IMR-90 (cell line): Measurements from ENCODE around the gene TTC39C. TPM values are rescaled to one million over a fixed set of nuclear protein-coding genes. Genes with fewer than 3 reads are reported as not detected.

Experiments
- ATAC-seq: fragments of 200-7000 bp; cut with Tn5 transposase; 2 replicates; pipeline ENCODE4 v1.9.1; 2020; ENCODE audit warnings: low read depth, mild to moderate bottlenecking, moderate library complexity
- BruUV-seq: library from RNA; stranded (reverse); fragments of 400-500 nt; replicated peaks from 2 replicates; lab custom pipeline; 2021; lab: Mats Ljungman, UMichigan
- CTCF ChIA-PET: fragments of 300-600 bp; formaldehyde crosslinking; extraction: SDS; loops from one replicate; lab custom pipeline; 2021; ENCODE audit warnings: antibody characterized with exemption; lab: Yijun Ruan, JAX
- POLR2A ChIA-PET: fragments of 300-600 bp; sonication (Branson Sonifier 250); formaldehyde crosslinking; loops from one replicate; lab custom pipeline; 2022; ENCODE audit warnings: antibody characterized with exemption; ENCODE audit not compliant: unreplicated experiment; lab: Charles Lee
- DNase-seq: peaks from one replicate; pipeline ENCODE4 v3.0.0; 2013
- H2AFZ ChIP-seq: replicated peaks from 2 replicates; pipeline ENCODE3; 2013; ENCODE audit warnings: low read length, mild to moderate bottlenecking; ENCODE audit not compliant: poor library complexity
- H2AK5ac ChIP-seq: 2 replicates; pipeline ENCODE4 v1.6.1; 2013; ENCODE audit warnings: low read depth, low read length, inconsistent platforms
- H2AK9ac ChIP-seq: replicated peaks from 2 replicates; pipeline ENCODE3; 2013; ENCODE audit warnings: mild to moderate bottlenecking, low read depth, low read length, moderate library complexity; ENCODE audit not compliant: poor library complexity
- H2BK120ac ChIP-seq: 2 replicates; pipeline ENCODE4 v1.6.1; 2013; ENCODE audit warnings: low read depth, low read length, inconsistent platforms
- H2BK15ac ChIP-seq: 3 replicates; pipeline ENCODE4 v1.6.1; 2013; ENCODE audit warnings: low read depth, low read length, inconsistent platforms
- H2BK20ac ChIP-seq: 2 replicates; pipeline ENCODE4 v1.6.1; 2013; ENCODE audit warnings: low read depth, mild to moderate bottlenecking, inconsistent platforms, low read length, moderate library complexity
- H2BK5ac ChIP-seq: 2 replicates; pipeline ENCODE4 v1.6.1; 2013; ENCODE audit warnings: mild to moderate bottlenecking, low read depth, low read length, inconsistent platforms; ENCODE audit not compliant: poor library complexity, severe bottlenecking
- H3K14ac ChIP-seq: replicated peaks from 2 replicates; pipeline ENCODE4 v1.6.1; 2013; ENCODE audit warnings: low read depth, low read length, inconsistent platforms
- H3K18ac ChIP-seq: 2 replicates; pipeline ENCODE4 v1.6.1; 2013; ENCODE audit warnings: low read depth, low read length, control low read depth
- H3K23ac ChIP-seq: 2 replicates; pipeline ENCODE4 v1.6.1; 2013; ENCODE audit warnings: low read depth, low read length, inconsistent platforms
- H3K27ac ChIP-seq: 2 replicates; pipeline ENCODE4 v1.5.1; 2013; ENCODE audit warnings: mild to moderate bottlenecking, control low read depth, low read length; ENCODE audit not compliant: insufficient read depth
- H3K27me3 ChIP-seq: 2 replicates; pipeline ENCODE4 v1.6.1; 2013; ENCODE audit warnings: low read length; ENCODE audit not compliant: control insufficient read depth, insufficient read depth
- H3K36me3 ChIP-seq: 2 replicates; pipeline ENCODE4 v1.6.1; 2013; ENCODE audit warnings: low read length, mixed read lengths; ENCODE audit not compliant: control insufficient read depth, insufficient read depth
- H3K4ac ChIP-seq: 2 replicates; pipeline ENCODE4 v1.6.1; 2013; ENCODE audit warnings: low read depth, low read length, inconsistent platforms
- H3K4me1 ChIP-seq: 2 replicates; pipeline ENCODE4 v1.6.1; 2013; ENCODE audit warnings: low read length, mixed read lengths; ENCODE audit not compliant: control insufficient read depth, insufficient read depth
- H3K4me2 ChIP-seq: 2 replicates; pipeline ENCODE4 v1.6.1; 2013; ENCODE audit warnings: low read depth, mild to moderate bottlenecking, control low read depth, low read length, moderate library complexity
- H3K4me3 ChIP-seq: 2 replicates; pipeline ENCODE4 v1.5.1; 2013; ENCODE audit warnings: low read depth, mild to moderate bottlenecking, control low read depth, low read length, moderate library complexity; ENCODE audit not compliant: insufficient read depth
- H3K56ac ChIP-seq: 2 replicates; pipeline ENCODE4 v1.6.1; 2013; ENCODE audit warnings: low read length, inconsistent platforms; ENCODE audit not compliant: insufficient read depth; ENCODE audit errors: extremely low read depth
- H3K79me1 ChIP-seq, 2 experiments: 2 replicates each; pipeline ENCODE4 v1.6.1; 2013; ENCODE audit warnings: low read length in 2 of 2, inconsistent platforms in 1 of 2, low read depth in 1 of 2
- H3K9ac ChIP-seq: 2 replicates; pipeline ENCODE4 v1.6.1; 2013; ENCODE audit warnings: low read depth, low read length, control low read depth
- H3K9me1 ChIP-seq: 2 replicates; pipeline ENCODE4 v1.6.1; 2013; ENCODE audit warnings: low read length, inconsistent platforms; ENCODE audit not compliant: insufficient read depth
- H3K9me3 ChIP-seq: 2 replicates; pipeline ENCODE4 v1.6.1; 2013; ENCODE audit warnings: low read length; ENCODE audit not compliant: control insufficient read depth, insufficient read depth
- H4K20me1 ChIP-seq: 2 replicates; pipeline ENCODE4 v1.6.1; 2013; ENCODE audit warnings: low read length, inconsistent platforms; ENCODE audit not compliant: insufficient read depth
- H4K5ac ChIP-seq: 2 replicates; pipeline ENCODE4 v1.6.1; 2013; ENCODE audit warnings: mild to moderate bottlenecking, low read depth, low read length, control low read depth
- H4K8ac ChIP-seq, 2 experiments: 2 replicates each; pipeline ENCODE4 v1.6.1; 2013; ENCODE audit warnings: low read depth in 2 of 2, low read length in 2 of 2, control low read depth in 1 of 2, inconsistent platforms in 1 of 2
- H4K91ac ChIP-seq: 2 replicates; pipeline ENCODE4 v1.6.1; 2013; ENCODE audit warnings: low read depth, low read length, inconsistent platforms; ENCODE audit not compliant: insufficient read depth
- BHLHE40 ChIP-seq: fragments of 150-350 bp; IDR thresholded peaks from 2 replicates; pipeline ENCODE4 v1.6.1; 2016; ENCODE audit warnings: mild to moderate bottlenecking, low read depth, low read length
- CEBPB ChIP-seq: IDR thresholded peaks from 2 replicates; pipeline ENCODE4 v1.6.1; 2012; ENCODE audit warnings: low read depth, low read length, improper control_type of control experiment
- CHD1 ChIP-seq: IDR thresholded peaks from 2 replicates; pipeline ENCODE4 v1.6.1; 2012; ENCODE audit warnings: low read depth, low read length, improper control_type of control experiment
- FOS ChIP-seq: fragments of 150-350 bp; IDR thresholded peaks from 2 replicates; pipeline ENCODE4 v1.6.1; 2016; ENCODE audit warnings: low read depth, low read length
- MAFK ChIP-seq: IDR thresholded peaks from 2 replicates; pipeline ENCODE4 v1.6.1; 2012; ENCODE audit warnings: low read depth, low read length, improper control_type of control experiment
- MAZ ChIP-seq: IDR thresholded peaks from 2 replicates; pipeline ENCODE4 v1.6.1; 2012; ENCODE audit warnings: low read depth, mild to moderate bottlenecking, low read length, improper control_type of control experiment, moderate library complexity, borderline replicate concordance
- MXI1 ChIP-seq: IDR thresholded peaks from 2 replicates; pipeline ENCODE4 v1.6.1; 2012; ENCODE audit warnings: low read depth, mild to moderate bottlenecking, low read length, moderate library complexity, borderline replicate concordance
- NFE2L2 ChIP-seq: fragments of 150-350 bp; IDR thresholded peaks from 2 replicates; pipeline ENCODE4 v1.6.1; 2016; ENCODE audit warnings: low read depth, mild to moderate bottlenecking, low read length
- POLR2A ChIP-seq: IDR thresholded peaks from 2 replicates; pipeline ENCODE4 v1.6.1; 2012; ENCODE audit warnings: mild to moderate bottlenecking, low read depth, low read length
- RAD21 ChIP-seq: IDR thresholded peaks from 2 replicates; pipeline ENCODE4 v1.6.1; 2012; ENCODE audit warnings: low read length, improper control_type of control experiment
- RCOR1 ChIP-seq: IDR thresholded peaks from 2 replicates; pipeline ENCODE4 v1.6.1; 2012; ENCODE audit warnings: mild to moderate bottlenecking, low read length, improper control_type of control experiment; ENCODE audit not compliant: insufficient replicate concordance
- RFX5 ChIP-seq: IDR thresholded peaks from 2 replicates; pipeline ENCODE4 v1.8.0; 2012; ENCODE audit warnings: low read depth, mild to moderate bottlenecking, low read length, moderate library complexity
- SMC3 ChIP-seq: fragments of 150-350 bp; IDR thresholded peaks from 2 replicates; pipeline ENCODE4 v1.6.1; 2016; ENCODE audit warnings: low read depth, mild to moderate bottlenecking, antibody characterized with exemption, low read length, moderate library complexity
- WGBS, 2 experiments: methylation state at CpG; one replicate each; pipeline versions ENCODE4 v1.1.5 to v1.1.7; 2013; ENCODE audit warnings: missing lambda C conversion rate in 2 of 2; ENCODE audit not compliant: insufficient read length in 1 of 2; ENCODE audit errors: extremely low coverage in 2 of 2; 5-methylcytosine and 5-hydroxymethylcytosine counted together
- dilution Hi-C: fragments of 300-500 bp; cut with HindIII; formaldehyde crosslinking; loops from one replicate; pipeline ENCODE4 v1.14.3; 2018; ENCODE audit warnings: low sequenced_read_pairs; ENCODE audit not compliant: unreplicated experiment
- in situ Hi-C: fragments of 300-500 bp; cut with MboI; formaldehyde crosslinking; loops from 3 replicates; pipeline ENCODE4 v1.14.3; 2019; ENCODE audit warnings: low sequenced_read_pairs, inconsistent platforms, mixed read lengths
- intact Hi-C: fragments of 100-400 bp; cut with micrococcal nuclease; formaldehyde crosslinking; loops from 2 replicates; pipeline ENCODE4 v1.10.0; 2022
- polyA plus RNA-seq, 3 experiments: library from polyadenylated mRNA; depleted of rRNA; stranded (reverse); fragments of >200 nt; gene quantifications; 2 replicates each; pipeline ENCODE4 v1.2.3, GENCODE V29; 2012; ENCODE audit warnings: low replicate concordance in 1 of 3
- total RNA-seq: library from RNA; depleted of rRNA; stranded (reverse); fragments of >200 nt; gene quantifications from 2 replicates; pipeline ENCODE4 v1.2.3, GENCODE V29; 2012
- TF ChIP-seq, protein P1 (sequence below): fragments of 150-350 bp; IDR thresholded peaks from 2 replicates; pipeline ENCODE4 v1.6.1; 2016; ENCODE audit warnings: low read depth, mild to moderate bottlenecking, low read length, moderate library complexity, borderline replicate concordance
- TF ChIP-seq, protein P2 (sequence below): conservative IDR thresholded peaks from 2 replicates; pipeline ENCODE4 v1.5.1; 2012; ENCODE audit warnings: mild to moderate bottlenecking, low read depth, low read length, improper control_type of control experiment
- TF ChIP-seq, protein P3 (sequence below): fragments of 150-350 bp; IDR thresholded peaks from 2 replicates; pipeline ENCODE4 v1.6.1; 2017; ENCODE audit warnings: mild to moderate bottlenecking, antibody characterized with exemption, low read length, low read depth

The TTC39C gene
- total and polyA plus RNA-seq, 2 of the 4 experiments (the other 2 are of a cell fraction), result 8.0 to 20.8 TPM

DNA sequence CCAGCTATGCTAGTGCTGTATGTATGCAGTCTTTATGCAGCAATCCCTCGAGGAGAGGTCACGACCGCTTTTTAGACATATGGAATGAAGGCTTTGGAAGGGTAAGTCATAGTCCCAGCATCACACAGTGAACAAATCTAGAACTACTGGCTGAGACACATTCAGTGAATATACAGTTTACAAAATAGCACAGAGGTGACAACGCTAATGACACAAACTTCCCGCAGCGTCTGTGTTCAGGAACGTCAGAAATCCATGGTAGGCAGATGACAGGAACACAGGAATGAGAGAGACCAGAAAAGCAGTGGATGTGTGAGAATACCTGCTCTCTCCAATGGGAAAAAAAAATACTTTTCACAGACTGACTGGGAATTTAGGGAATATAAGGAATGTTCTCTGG lies 153.9 kb downstream of the TTC39C start:
- no CpG with 5 or more reads among the region's 7 CpGs for WGBS, 2 experiments

More for the DNA sequence above, 153.9 kb downstream of the TTC39C start:
- in situ Hi-C loops, result no loop called here
- Histone ChIP-seq H3K23ac (no peak overlapping the region), H3K4ac (no peak overlapping the region), H3K27ac (no peak overlapping the region), H2BK120ac (no peak overlapping the region), H2AFZ (no peak overlapping the region), H2AK5ac (no peak overlapping the region), H3K18ac (no peak overlapping the region), H2BK15ac (no peak overlapping the region), H4K5ac (no peak overlapping the region), H3K4me1 (no peaks in the 10 kb centered on the region), H4K8ac (no peak overlapping the region), H2AK9ac (no peak overlapping the region), H3K79me1 (no peaks in the 10 kb centered on the region), H3K4me3 (no peak overlapping the region), H3K36me3 (peaks cover 16% of the 10 kb centered on the region), H3K27me3 (no peaks in the 10 kb centered on the region), H3K4me2 (no peak overlapping the region), H3K9me1 (no peaks in the 10 kb centered on the region), H4K20me1 (no peaks in the 10 kb centered on the region), H2BK5ac (no peak overlapping the region), H2BK20ac (no peak overlapping the region), H3K56ac (no peak overlapping the region), H3K9me3 (no peaks in the 10 kb centered on the region), H3K14ac (no peak overlapping the region), H4K91ac (no peak overlapping the region), H3K9ac (no peak overlapping the region)
- no TSS peak for BruUV-seq
- intact Hi-C loops, result no loop called here
- ATAC-seq (no peak; the same call in 1 of the 2 replicates), DNase-seq (no peak)
- ChIA-PET POLR2A (no interaction called here), CTCF (no interaction called here)
- dilution Hi-C loops, result no loop called here
- TF ChIP-seq BHLHE40 (no peak), MAZ (no peak), NFE2L2 (no peak), RCOR1 (no peak), MXI1 (no peak), CHD1 (no peak), MAFK (no peak), FOS (no peak), RFX5 (no peak), RAD21 (no peak), CEBPB (no peak), POLR2A (no peak), SMC3 (no peak)
- TF ChIP-seq, protein P1, sequence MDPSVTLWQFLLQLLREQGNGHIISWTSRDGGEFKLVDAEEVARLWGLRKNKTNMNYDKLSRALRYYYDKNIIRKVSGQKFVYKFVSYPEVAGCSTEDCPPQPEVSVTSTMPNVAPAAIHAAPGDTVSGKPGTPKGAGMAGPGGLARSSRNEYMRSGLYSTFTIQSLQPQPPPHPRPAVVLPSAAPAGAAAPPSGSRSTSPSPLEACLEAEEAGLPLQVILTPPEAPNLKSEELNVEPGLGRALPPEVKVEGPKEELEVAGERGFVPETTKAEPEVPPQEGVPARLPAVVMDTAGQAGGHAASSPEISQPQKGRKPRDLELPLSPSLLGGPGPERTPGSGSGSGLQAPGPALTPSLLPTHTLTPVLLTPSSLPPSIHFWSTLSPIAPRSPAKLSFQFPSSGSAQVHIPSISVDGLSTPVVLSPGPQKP, result no peak
- TF ChIP-seq, protein P2, sequence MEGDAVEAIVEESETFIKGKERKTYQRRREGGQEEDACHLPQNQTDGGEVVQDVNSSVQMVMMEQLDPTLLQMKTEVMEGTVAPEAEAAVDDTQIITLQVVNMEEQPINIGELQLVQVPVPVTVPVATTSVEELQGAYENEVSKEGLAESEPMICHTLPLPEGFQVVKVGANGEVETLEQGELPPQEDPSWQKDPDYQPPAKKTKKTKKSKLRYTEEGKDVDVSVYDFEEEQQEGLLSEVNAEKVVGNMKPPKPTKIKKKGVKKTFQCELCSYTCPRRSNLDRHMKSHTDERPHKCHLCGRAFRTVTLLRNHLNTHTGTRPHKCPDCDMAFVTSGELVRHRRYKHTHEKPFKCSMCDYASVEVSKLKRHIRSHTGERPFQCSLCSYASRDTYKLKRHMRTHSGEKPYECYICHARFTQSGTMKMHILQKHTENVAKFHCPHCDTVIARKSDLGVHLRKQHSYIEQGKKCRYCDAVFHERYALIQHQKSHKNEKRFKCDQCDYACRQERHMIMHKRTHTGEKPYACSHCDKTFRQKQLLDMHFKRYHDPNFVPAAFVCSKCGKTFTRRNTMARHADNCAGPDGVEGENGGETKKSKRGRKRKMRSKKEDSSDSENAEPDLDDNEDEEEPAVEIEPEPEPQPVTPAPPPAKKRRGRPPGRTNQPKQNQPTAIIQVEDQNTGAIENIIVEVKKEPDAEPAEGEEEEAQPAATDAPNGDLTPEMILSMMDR, result no peak
- TF ChIP-seq, protein P3, sequence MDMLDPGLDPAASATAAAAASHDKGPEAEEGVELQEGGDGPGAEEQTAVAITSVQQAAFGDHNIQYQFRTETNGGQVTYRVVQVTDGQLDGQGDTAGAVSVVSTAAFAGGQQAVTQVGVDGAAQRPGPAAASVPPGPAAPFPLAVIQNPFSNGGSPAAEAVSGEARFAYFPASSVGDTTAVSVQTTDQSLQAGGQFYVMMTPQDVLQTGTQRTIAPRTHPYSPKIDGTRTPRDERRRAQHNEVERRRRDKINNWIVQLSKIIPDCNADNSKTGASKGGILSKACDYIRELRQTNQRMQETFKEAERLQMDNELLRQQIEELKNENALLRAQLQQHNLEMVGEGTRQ, result no peak
